D721Med (cell line): Measurements from ENCODE around the gene PRRT1.

Experiments used
- DNase-seq: peaks from one replicate; pipeline ENCODE4 v3.0.0; 2011; ENCODE audit warnings: low spot score; ENCODE audit not compliant: insufficient read length
- FAIRE-seq: peaks from 2 replicates; lab custom pipeline; 2011; peaks lifted over from hg19 to GRCh38; lab: Jason Lieb, UNC
- CTCF ChIP-seq: IDR thresholded peaks from 2 replicates; pipeline ENCODE4 v1.5.1; 2012; ENCODE audit warnings: mild to moderate bottlenecking, control low read depth; ENCODE audit not compliant: insufficient read depth; ENCODE audit errors: missing control alignments

Gene PRRT1

GRCh38 chr6:32184084-32184640, 32.4 kb upstream of the PRRT1 start, which contains the start of gene AGER:
Gene AGER, minus strand, starts transcription at chr6:32184253. Its CDS starts 31 bp downstream, at chr6:32184222.
- DNase-seq (no peak), FAIRE-seq (no peak)
- no peak for TF ChIP-seq CTCF

GRCh38 chr6:32183483-32184083, 31.8 kb upstream of the PRRT1 start:
- no peak for TF ChIP-seq CTCF
- no peak for FAIRE-seq
- DNase-seq: no peak

GRCh38 chr6:32183030-32183429, 31.3 kb upstream of the PRRT1 start:
- FAIRE-seq (no peak), DNase-seq (no peak)
- TF ChIP-seq CTCF: no peak

- no peak for TF ChIP-seq CTCF
- FAIRE-seq: no peak
These were observed 30.8 kb upstream of the PRRT1 start for GRCh38 chr6:32182555-32182981.

GRCh38 chr6:32181915-32182529, 30.3 kb upstream of the PRRT1 start:
- no peak for FAIRE-seq
- DNase-seq: no peak
- no peak for TF ChIP-seq CTCF

More at GRCh38 chr6:32182555-32182981, 30.8 kb upstream of the PRRT1 start:
- DNase-seq: no peak

GRCh38 chr6:32181148-32181702, 29.5 kb upstream of the PRRT1 start:
- TF ChIP-seq CTCF: no peak
- FAIRE-seq (no peak), DNase-seq (no peak)
